ENCODE measurements around the gene OR1L1. TPM values are rescaled to one million over a fixed set of nuclear protein-coding genes. Genes with fewer than 3 reads are reported as not detected.

OR1L1 gene
- not detected for polyA plus RNA-seq (ENCODE audit: insufficient read depth in 1 of 5, insufficient read length in 5 of 5, low replicate concordance in 1 of 5)
- long read RNA-seq, donor 1 = 0 reads
- long read RNA-seq, donor 2 = 0 reads
- long read RNA-seq, donor 3 = 0 reads
- long read RNA-seq, donor 4 = 0 reads
- long read RNA-seq, donor 5 = 0 reads
- long read RNA-seq, donor 6 = 0 reads
- long read RNA-seq, donor 7 = 0 reads
- long read RNA-seq, donor 8 = 0 reads

GRCh38 chr9:122661416-122661815, at the start of gene OR1L1:
TSS of gene OR1L1 (plus strand) at chr9:122661716. CDS start at chr9:122661716, 0 bp downstream.
- DNase-seq = no peak

- no peak for DNase-seq
Measured at GRCh38 chr9:122614362-122614761, 47.2 kb upstream of the OR1L1 start, which contains the start of gene OR1Q1. TSS of gene OR1Q1 (plus strand) at chr9:122614738. CDS start at chr9:122614738, 0 bp downstream.

- DNase-seq = no peak
Measured at GRCh38 chr9:122619996-122620395, 41.5 kb upstream of the OR1L1 start.

GRCh38 chr9:122642226-122642625, 19.3 kb upstream of the OR1L1 start:
- DNase-seq = no peak

- peak; percentile 6 to 11 for DNase-seq
Measured at GRCh38 chr9:122656378-122656777, 5.1 kb upstream of the OR1L1 start.

GRCh38 chr9:122657527-122657926, 4.0 kb upstream of the OR1L1 start, which contains the start of gene OR1B1:
TSS of gene OR1B1 (minus strand) at chr9:122657627.
- DNase-seq = no peak

- DNase-seq = no peak
Measured at GRCh38 chr9:122672481-122672880, 11.0 kb downstream of the OR1L1 start.

- no peak for DNase-seq
Measured at GRCh38 chr9:122684851-122685250, 23.3 kb downstream of the OR1L1 start.

- DNase-seq = no peak
Measured at GRCh38 chr9:122695696-122696095, 34.2 kb downstream of the OR1L1 start.

Other genes with a start within 250 kb of the OR1L1 start
- not detected for gene OR1J1, start 183.8 kb upstream of the OR1L1 start, polyA plus RNA-seq (ENCODE audit: insufficient read depth in 1 of 5, insufficient read length in 5 of 5, low replicate concordance in 1 of 5)
- gene OR1J2, start 150.9 kb upstream of the OR1L1 start, polyA plus RNA-seq (ENCODE audit: insufficient read depth in 1 of 5, insufficient read length in 5 of 5, low replicate concordance in 1 of 5) = not detected
- not detected for gene OR1J4, start 142.6 kb upstream of the OR1L1 start, polyA plus RNA-seq (ENCODE audit: insufficient read depth in 1 of 5, insufficient read length in 5 of 5, low replicate concordance in 1 of 5)
- gene OR1N1, start 134.4 kb upstream of the OR1L1 start, polyA plus RNA-seq (ENCODE audit: insufficient read depth in 1 of 5, insufficient read length in 5 of 5, low replicate concordance in 1 of 5) = not detected
- gene OR1N2, start 108.6 kb upstream of the OR1L1 start, polyA plus RNA-seq (ENCODE audit: insufficient read depth in 1 of 5, insufficient read length in 5 of 5, low replicate concordance in 1 of 5) = not detected
- under 1 TPM; 0.12 to 0.39 (median 0.28) TPM for gene OR1L8, start 78.3 kb upstream of the OR1L1 start, polyA plus RNA-seq (ENCODE audit: insufficient read depth in 1 of 5, insufficient read length in 5 of 5, low replicate concordance in 1 of 5)
- gene OR1Q1, start 47.0 kb upstream of the OR1L1 start, polyA plus RNA-seq (ENCODE audit: insufficient read depth in 1 of 5, insufficient read length in 5 of 5, low replicate concordance in 1 of 5) = not detected
- gene OR1B1, start 4.1 kb upstream of the OR1L1 start, polyA plus RNA-seq (ENCODE audit: insufficient read depth in 1 of 5, insufficient read length in 5 of 5, low replicate concordance in 1 of 5) = not detected
- not detected for gene OR1L3, start 13.4 kb downstream of the OR1L1 start, polyA plus RNA-seq (ENCODE audit: insufficient read depth in 1 of 5, insufficient read length in 5 of 5, low replicate concordance in 1 of 5)
- not detected for gene OR1L4, start 62.3 kb downstream of the OR1L1 start, polyA plus RNA-seq (ENCODE audit: insufficient read depth in 1 of 5, insufficient read length in 5 of 5, low replicate concordance in 1 of 5)
- gene OR1L6, start 80.6 kb downstream of the OR1L1 start, polyA plus RNA-seq (ENCODE audit: insufficient read depth in 1 of 5, insufficient read length in 5 of 5, low replicate concordance in 1 of 5) = not detected
- not detected for gene OR5C1, start 127.2 kb downstream of the OR1L1 start, polyA plus RNA-seq (ENCODE audit: insufficient read depth in 1 of 5, insufficient read length in 5 of 5, low replicate concordance in 1 of 5)
- not detected for gene OR1K1, start 138.4 kb downstream of the OR1L1 start, polyA plus RNA-seq (ENCODE audit: insufficient read depth in 1 of 5, insufficient read length in 5 of 5, low replicate concordance in 1 of 5)
- 10 to 100 TPM; 35.9 to 48.6 (median 40.2) TPM for gene PDCL, start 166.9 kb downstream of the OR1L1 start, polyA plus RNA-seq (ENCODE audit: insufficient read depth in 1 of 5, insufficient read length in 5 of 5, low replicate concordance in 1 of 5)
- 10 to 100 TPM; 27.6 to 44.1 (median 41.7) TPM for gene RC3H2, start 243.6 kb downstream of the OR1L1 start, polyA plus RNA-seq (ENCODE audit: insufficient read depth in 1 of 5, insufficient read length in 5 of 5, low replicate concordance in 1 of 5)